Measurements from ENCODE around the gene RBMS3.

DNA sequence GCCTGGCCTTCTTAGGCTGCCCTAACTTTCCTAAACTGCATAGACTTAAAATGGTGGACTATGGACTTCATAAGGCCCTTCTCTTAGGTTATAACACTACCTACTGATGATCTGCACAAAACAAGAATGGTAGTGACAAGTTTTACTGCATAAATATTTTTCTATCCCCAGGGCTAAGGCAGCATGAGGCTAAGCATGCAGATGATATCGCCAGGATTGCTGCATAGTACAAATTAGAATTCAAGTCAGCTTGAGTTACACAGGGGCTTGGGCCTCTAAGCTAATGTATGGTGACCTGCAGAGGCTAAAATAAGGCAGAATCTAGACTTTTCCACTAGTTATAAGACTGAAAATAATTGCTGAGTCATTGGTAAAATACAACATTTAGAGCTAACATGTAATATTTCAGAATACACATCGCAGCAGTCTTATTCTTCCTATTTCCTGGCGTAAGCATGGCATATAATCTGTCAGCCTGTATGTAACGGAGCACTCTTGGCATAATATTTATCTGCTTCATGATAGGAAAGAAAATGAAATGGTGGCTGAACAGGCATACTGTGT, 15.3 kb upstream of the RBMS3 start:
- TF ChIP-seq POLR2A (IDR thresholded peaks at IDR 0.05) = no peak
- TF ChIP-seq, protein P1, sequence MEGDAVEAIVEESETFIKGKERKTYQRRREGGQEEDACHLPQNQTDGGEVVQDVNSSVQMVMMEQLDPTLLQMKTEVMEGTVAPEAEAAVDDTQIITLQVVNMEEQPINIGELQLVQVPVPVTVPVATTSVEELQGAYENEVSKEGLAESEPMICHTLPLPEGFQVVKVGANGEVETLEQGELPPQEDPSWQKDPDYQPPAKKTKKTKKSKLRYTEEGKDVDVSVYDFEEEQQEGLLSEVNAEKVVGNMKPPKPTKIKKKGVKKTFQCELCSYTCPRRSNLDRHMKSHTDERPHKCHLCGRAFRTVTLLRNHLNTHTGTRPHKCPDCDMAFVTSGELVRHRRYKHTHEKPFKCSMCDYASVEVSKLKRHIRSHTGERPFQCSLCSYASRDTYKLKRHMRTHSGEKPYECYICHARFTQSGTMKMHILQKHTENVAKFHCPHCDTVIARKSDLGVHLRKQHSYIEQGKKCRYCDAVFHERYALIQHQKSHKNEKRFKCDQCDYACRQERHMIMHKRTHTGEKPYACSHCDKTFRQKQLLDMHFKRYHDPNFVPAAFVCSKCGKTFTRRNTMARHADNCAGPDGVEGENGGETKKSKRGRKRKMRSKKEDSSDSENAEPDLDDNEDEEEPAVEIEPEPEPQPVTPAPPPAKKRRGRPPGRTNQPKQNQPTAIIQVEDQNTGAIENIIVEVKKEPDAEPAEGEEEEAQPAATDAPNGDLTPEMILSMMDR (IDR thresholded peaks at IDR 0.05) = no peak

All from upper lobe of left lung (tissue), 4 donors.